OCI-LY7 (cell line): ENCODE measurements around the gene SMYD3. TPM values are rescaled to one million over a fixed set of nuclear protein-coding genes. Genes with fewer than 3 reads are reported as not detected.

ENCODE experiments used
- BruUV-seq: library from RNA; stranded (reverse); fragments of 400-500 nt; replicated peaks from 2 replicates; lab custom pipeline; 2021; lab: Mats Ljungman, UMichigan
- CTCF ChIA-PET: fragments of 300-600 bp; sonication (Branson Sonifier 250); formaldehyde crosslinking; loops from one replicate; lab custom pipeline; 2022; ENCODE audit warnings: antibody characterized with exemption; ENCODE audit not compliant: unreplicated experiment; lab: Charles Lee
- POLR2A ChIA-PET: fragments of 300-600 bp; sonication (Branson Sonifier 250); formaldehyde crosslinking; loops from one replicate; lab custom pipeline; 2022; ENCODE audit warnings: antibody characterized with exemption; lab: Charles Lee
- DNase-seq: peaks from one replicate; pipeline ENCODE4 v3.0.0-alpha.2; 2015; ENCODE audit warnings: low spot score
- H2AFZ ChIP-seq: fragments of 200-600 bp; sonication (generic), shearing (Covaris generic); 2 replicates; pipeline ENCODE4 v1.6.1; 2014; ENCODE audit warnings: mild to moderate bottlenecking, antibody characterized with exemption, low read length, moderate library complexity
- H3K27ac ChIP-seq: fragments of 200-600 bp; sonication (generic); 2 replicates; pipeline ENCODE4 v1.5.1; 2014; ENCODE audit warnings: mixed run types, low read depth, mild to moderate bottlenecking, moderate library complexity, low read length, inconsistent platforms; ENCODE audit not compliant: poor library complexity, severe bottlenecking
- H3K36me3 ChIP-seq: fragments of 200-600 bp; sonication (generic); 2 replicates; pipeline ENCODE4 v1.6.1; 2014; ENCODE audit warnings: mild to moderate bottlenecking, antibody characterized with exemption, low read length, moderate library complexity, mixed read lengths; ENCODE audit not compliant: insufficient read depth
- H3K4me1 ChIP-seq: fragments of 200-600 bp; sonication (generic); 2 replicates; pipeline ENCODE4 v1.5.1; 2014; ENCODE audit warnings: mild to moderate bottlenecking, low read length; ENCODE audit not compliant: insufficient read depth, poor library complexity, severe bottlenecking
- H3K4me2 ChIP-seq: fragments of 200-600 bp; sonication (generic); 2 replicates; pipeline ENCODE4 v1.6.1; 2014; ENCODE audit warnings: mild to moderate bottlenecking, low read length
- H3K4me3 ChIP-seq: fragments of 200-600 bp; sonication (generic); 2 replicates; pipeline ENCODE4 v1.5.1; 2014; ENCODE audit warnings: mild to moderate bottlenecking, low read depth, low read length; ENCODE audit not compliant: poor library complexity, severe bottlenecking
- H3K79me2 ChIP-seq: fragments of 200-600 bp; sonication (generic); 2 replicates; pipeline ENCODE4 v1.6.1; 2016; ENCODE audit warnings: low read depth, mild to moderate bottlenecking, low read length, moderate library complexity, mixed read lengths; ENCODE audit not compliant: insufficient read depth
- H3K9me2 ChIP-seq: fragments of 200-600 bp; sonication (generic); 2 replicates; pipeline ENCODE4 v1.6.1; 2016; ENCODE audit warnings: mild to moderate bottlenecking, low read length, mixed read lengths; ENCODE audit not compliant: insufficient read depth
- H3K9me3 ChIP-seq: fragments of 200-600 bp; sonication (generic); 2 replicates; pipeline ENCODE4 v1.6.1; 2014; ENCODE audit warnings: mild to moderate bottlenecking, mixed run types, low read length, mixed read lengths
- H4K20me1 ChIP-seq: fragments of 200-600 bp; sonication (generic); 2 replicates; pipeline ENCODE4 v1.6.1; 2014; ENCODE audit warnings: mild to moderate bottlenecking, antibody characterized with exemption, low read length, moderate library complexity, mixed read lengths; ENCODE audit not compliant: insufficient read depth
- CTCF ChIP-seq: fragments of 200-600 bp; sonication (generic); conservative IDR thresholded peaks from 2 replicates; pipeline ENCODE4 v1.5.1; 2014; ENCODE audit warnings: mild to moderate bottlenecking, antibody characterized with exemption, low read length, moderate library complexity, mixed read lengths
- EZH2phosphoT487 ChIP-seq: fragments of 200-600 bp; sonication (generic); IDR thresholded peaks from 2 replicates; pipeline ENCODE4 v1.6.1; 2018; ENCODE audit warnings: low read depth, borderline replicate concordance, mild to moderate bottlenecking, mixed run types, antibody characterized with exemption, low read length, moderate library complexity, mixed read lengths
- intact Hi-C: fragments of 100-400 bp; cut with micrococcal nuclease; formaldehyde crosslinking; loops from one replicate; pipeline ENCODE4 v1.10.0; 2022; ENCODE audit not compliant: unreplicated experiment
- total RNA-seq, 2 experiments: library from RNA; depleted of rRNA in 1 of 2; stranded (reverse); fragments of >200 nt in 1 of 2; shearing (Covaris generic) in 1 of 2; gene quantifications; 2 replicates each; pipeline ENCODE4 v1.2.3, GENCODE V29; 2014 to 2022

Gene SMYD3
- total RNA-seq, 2 experiments from 2014 or later: 28.9 to 34.5 TPM

GRCh38 chr1:246343937-246344336 is 163.1 kb downstream of the SMYD3 start:
- intact Hi-C loops: no loop called here
- no peak overlapping the region for H3K27ac ChIP-seq
- TF ChIP-seq EZH2phosphoT487 (no peak), CTCF (no peak)
- H4K20me1 ChIP-seq: no peaks in the 10 kb centered on the region
- no peak overlapping the region for H2AFZ ChIP-seq
- H3K4me1 ChIP-seq: no peaks in the 10 kb centered on the region
- H3K79me2 ChIP-seq: no peaks in the 10 kb centered on the region
- H3K9me2 ChIP-seq: no peaks in the 10 kb centered on the region
- no peak for DNase-seq
- H3K4me2 ChIP-seq: no peak overlapping the region
- no TSS peak for BruUV-seq
- no peaks in the 10 kb centered on the region for H3K9me3 ChIP-seq
- CTCF ChIA-PET: no interaction called here
- H3K4me3 ChIP-seq: no peak overlapping the region
- POLR2A ChIA-PET: no interaction called here
- H3K36me3 ChIP-seq: no peaks in the 10 kb centered on the region

GRCh38 chr1:246343251-246343650 is 163.8 kb downstream of the SMYD3 start:
- POLR2A ChIA-PET: no interaction called here
- no peak overlapping the region for H3K4me3 ChIP-seq
- no peaks in the 10 kb centered on the region for H3K9me2 ChIP-seq
- DNase-seq: no peak
- CTCF ChIA-PET: no interaction called here
- no peaks in the 10 kb centered on the region for H4K20me1 ChIP-seq
- H3K4me1 ChIP-seq: no peaks in the 10 kb centered on the region
- no peaks in the 10 kb centered on the region for H3K9me3 ChIP-seq
- no peaks in the 10 kb centered on the region for H3K36me3 ChIP-seq
- intact Hi-C loops: no loop called here
- no peak overlapping the region for H2AFZ ChIP-seq
- BruUV-seq: no TSS peak
- H3K27ac ChIP-seq: no peak overlapping the region
- TF ChIP-seq CTCF (no peak), EZH2phosphoT487 (no peak)
- H3K79me2 ChIP-seq: no peaks in the 10 kb centered on the region
- H3K4me2 ChIP-seq: no peak overlapping the region

- Histone ChIP-seq H2AFZ (no peak overlapping the region), H3K27ac (no peak overlapping the region), H3K4me1 (peaks cover 7% of the 10 kb centered on the region), H3K4me3 (no peak overlapping the region), H3K79me2 (no peaks in the 10 kb centered on the region), H3K4me2 (no peak overlapping the region), H3K9me2 (no peaks in the 10 kb centered on the region), H3K36me3 (no peaks in the 10 kb centered on the region), H4K20me1 (no peaks in the 10 kb centered on the region), H3K9me3 (no peaks in the 10 kb centered on the region)
- intact Hi-C loops: no loop called here
- ChIA-PET CTCF (no interaction called here), POLR2A (interaction anchor here (1.0 kb wide), 1 partner anchor 19 kb away, joined by 4 read pairs; no protein-coding TSS in a partner anchor)
- TF ChIP-seq CTCF: no peak
- TF ChIP-seq EZH2phosphoT487: no peak
- no TSS peak for BruUV-seq
- DNase-seq: no peak
These were observed 168.5 kb downstream of the SMYD3 start for GRCh38 chr1:246338546-246338945.
